Fibroblast of lung (primary cell): Measurements from ENCODE around the gene COL19A1. TPM values are rescaled to one million over a fixed set of nuclear protein-coding genes. Genes with fewer than 3 reads are reported as not detected.

Source experiments
- DNase-seq, 2 donors: peaks; one replicate each; pipeline versions ENCODE4 v3.0.0 to v3.0.0-alpha.2; 2010; ENCODE audit warnings: low read depth in 2 of 2
- H2AFZ ChIP-seq: 2 replicates; pipeline ENCODE4 v1.5.1; 2012; ENCODE audit warnings: low read length, control low read depth, inconsistent platforms
- H3K27ac ChIP-seq: 2 replicates; pipeline ENCODE4 v1.5.1; 2011; ENCODE audit warnings: low read length, control low read depth; ENCODE audit not compliant: insufficient read depth
- H3K27me3 ChIP-seq: 2 replicates; pipeline ENCODE4 v1.5.1; 2011; ENCODE audit warnings: mild to moderate bottlenecking, low read length; ENCODE audit not compliant: control insufficient read depth, insufficient read depth
- H3K36me3 ChIP-seq: 2 replicates; pipeline ENCODE4 v1.5.1; 2011; ENCODE audit warnings: low read length; ENCODE audit not compliant: control insufficient read depth, insufficient read depth
- H3K4me1 ChIP-seq: 2 replicates; pipeline ENCODE4 v1.5.1; 2011; ENCODE audit warnings: low read length; ENCODE audit not compliant: control insufficient read depth, insufficient read depth; ENCODE audit errors: extremely low read depth
- H3K4me2 ChIP-seq: 2 replicates; pipeline ENCODE4 v1.5.1; 2011; ENCODE audit warnings: low read length, control low read depth; ENCODE audit not compliant: insufficient read depth; ENCODE audit errors: extremely low read depth
- H3K4me3 ChIP-seq, 4 experiments: fragments of 200-600 bp in 1 of 4; sonication (generic) in 1 of 4; replicated peaks in 1 of 4; 2 replicates each; pipeline ENCODE4 v1.5.1; 2011 to 2016; ENCODE audit warnings: low read length in 4 of 4, low read depth in 3 of 4, mild to moderate bottlenecking in 3 of 4, control low read depth in 2 of 4, inconsistent platforms in 1 of 4, mixed read lengths in 1 of 4; ENCODE audit not compliant: insufficient read depth in 1 of 4; ENCODE audit errors: control extremely low read depth in 1 of 4
- H3K79me2 ChIP-seq: 2 replicates; pipeline ENCODE4 v1.5.1; 2012; ENCODE audit warnings: mild to moderate bottlenecking, low read length, inconsistent platforms; ENCODE audit not compliant: control insufficient read depth, insufficient read depth
- H3K9ac ChIP-seq: 2 replicates; pipeline ENCODE4 v1.5.1; 2011; ENCODE audit warnings: mild to moderate bottlenecking, low read length, control low read depth; ENCODE audit not compliant: insufficient read depth
- H3K9me3 ChIP-seq: 2 replicates; pipeline ENCODE4 v1.5.1; 2012; ENCODE audit warnings: low read depth, low read length; ENCODE audit not compliant: control insufficient read depth, insufficient read depth
- H4K20me1 ChIP-seq: 2 replicates; pipeline ENCODE4 v1.5.1; 2011; ENCODE audit warnings: low read length; ENCODE audit not compliant: control insufficient read depth, insufficient read depth; ENCODE audit errors: extremely low read depth
- CTCF ChIP-seq, 2 donors: IDR thresholded peaks in 1 of 2; conservative IDR thresholded peaks in 1 of 2; 1 replicate in 1 of 2; 2 replicates in 1 of 2; pipeline ENCODE4 v1.5.1; 2011 to 2012; ENCODE audit warnings: low read length in 2 of 2, control low read depth in 1 of 2, inconsistent platforms in 1 of 2, low read depth in 1 of 2, mild to moderate bottlenecking in 1 of 2
- EZH2 ChIP-seq: IDR thresholded peaks from 2 replicates; pipeline ENCODE4 v1.5.1; 2012; ENCODE audit warnings: low read length, control low read depth, mild to moderate bottlenecking; ENCODE audit errors: missing control alignments
- polyA plus RNA-seq, 2 donors: library from polyadenylated mRNA; depleted of rRNA in 1 of 2; stranded (reverse) in 1 of 2; unstranded in 1 of 2; fragments of >200 nt; gene quantifications; 2 replicates each; pipeline ENCODE4 v1.2.1, GENCODE V29; 2011 to 2012; ENCODE audit warnings: missing spikeins in 1 of 2
- total RNA-seq: library from RNA; depleted of rRNA; stranded (reverse); fragments of >200 nt; gene quantifications from 2 replicates; pipeline ENCODE4 v1.2.1, GENCODE V29; 2014

COL19A1 gene
- total and polyA plus RNA-seq, 2 donors (not counting 1 experiment from before 2014, with no cell fraction given) = 0.01 TPM; not detected in 1

- H3K4me1 ChIP-seq = no peaks in the 10 kb centered on the region
- H4K20me1 ChIP-seq = no peaks in the 10 kb centered on the region
- no peak overlapping the region for H3K9ac ChIP-seq
- no peak overlapping the region for H3K27ac ChIP-seq
- DNase-seq = no peak
- no peak overlapping the region for H3K4me3 ChIP-seq
- H3K4me2 ChIP-seq = no peak overlapping the region
- no peak for TF ChIP-seq CTCF (conservative IDR thresholded peaks at IDR 0.05 in 1 of 2, IDR thresholded peaks at IDR 0.05 in 1 of 2; ENCODE audit: low read depth in 1 of 2, low read length in 2 of 2)
- no peak for TF ChIP-seq EZH2
- H3K9me3 ChIP-seq = no peaks in the 10 kb centered on the region
- H3K79me2 ChIP-seq = no peaks in the 10 kb centered on the region
- H3K36me3 ChIP-seq = no peaks in the 10 kb centered on the region
- H2AFZ ChIP-seq = no peak overlapping the region
- no peaks in the 10 kb centered on the region for H3K27me3 ChIP-seq
Observed at GRCh38 chr6:70086806-70087205, 220.4 kb downstream of the COL19A1 start.

- no peaks in the 10 kb centered on the region for H3K79me2 ChIP-seq
- no peak overlapping the region for H3K27ac ChIP-seq
- H3K36me3 ChIP-seq = no peaks in the 10 kb centered on the region
- no peak for DNase-seq
- no peak overlapping the region for H3K9ac ChIP-seq
- H4K20me1 ChIP-seq = no peaks in the 10 kb centered on the region
- H2AFZ ChIP-seq = no peak overlapping the region
- H3K9me3 ChIP-seq = no peaks in the 10 kb centered on the region
- H3K4me3 ChIP-seq = no peak overlapping the region
- TF ChIP-seq CTCF (conservative IDR thresholded peaks at IDR 0.05 in 1 of 2, IDR thresholded peaks at IDR 0.05 in 1 of 2; ENCODE audit: low read depth in 1 of 2, low read length in 2 of 2) (no peak), EZH2 (no peak)
- no peak overlapping the region for H3K4me2 ChIP-seq
- H3K4me1 ChIP-seq = no peaks in the 10 kb centered on the region
- no peaks in the 10 kb centered on the region for H3K27me3 ChIP-seq
Observed at GRCh38 chr6:70094156-70094555, 227.8 kb downstream of the COL19A1 start.

GRCh38 chr6:70099732-70100131, 233.4 kb downstream of the COL19A1 start:
- no peak for DNase-seq
- Histone ChIP-seq H3K27ac (no peak overlapping the region), H3K4me3 (no peak overlapping the region), H3K4me2 (no peak overlapping the region), H3K36me3 (no peaks in the 10 kb centered on the region), H2AFZ (no peak overlapping the region), H3K9me3 (no peaks in the 10 kb centered on the region), H3K27me3 (no peaks in the 10 kb centered on the region), H4K20me1 (no peaks in the 10 kb centered on the region), H3K9ac (no peak overlapping the region), H3K4me1 (no peaks in the 10 kb centered on the region), H3K79me2 (no peaks in the 10 kb centered on the region)
- TF ChIP-seq CTCF (conservative IDR thresholded peaks at IDR 0.05 in 1 of 2, IDR thresholded peaks at IDR 0.05 in 1 of 2; ENCODE audit: low read depth in 1 of 2, low read length in 2 of 2) (no peak), EZH2 (no peak)
